Ovary (tissue), 3 donors: Measurements from ENCODE around the gene BCL2A1.

Experiments
- EP300 ChIP-seq: sonication (generic); formaldehyde crosslinking; IDR thresholded peaks from one replicate; pipeline ENCODE4 v1.6.1; 2017; ENCODE audit warnings: antibody characterized with exemption
- POLR2A ChIP-seq: fragments of 450-650 bp; IDR thresholded peaks from one replicate; pipeline ENCODE4 v1.6.1; 2017; ENCODE audit warnings: antibody characterized with exemption, mild to moderate bottlenecking, moderate library complexity
- TF ChIP-seq, protein P1 (sequence below), 3 donors: fragments of 450-650 bp in 2 of 3; fragments of 200-600 bp in 1 of 3; IDR thresholded peaks; one replicate each; pipeline versions ENCODE4 v1.5.1 to v1.8.0; 2016 to 2022; ENCODE audit warnings: antibody characterized with exemption in 3 of 3, mild to moderate bottlenecking in 1 of 3
- donor health status: DM: no; HTN: no; CAD: no.

DNA sequence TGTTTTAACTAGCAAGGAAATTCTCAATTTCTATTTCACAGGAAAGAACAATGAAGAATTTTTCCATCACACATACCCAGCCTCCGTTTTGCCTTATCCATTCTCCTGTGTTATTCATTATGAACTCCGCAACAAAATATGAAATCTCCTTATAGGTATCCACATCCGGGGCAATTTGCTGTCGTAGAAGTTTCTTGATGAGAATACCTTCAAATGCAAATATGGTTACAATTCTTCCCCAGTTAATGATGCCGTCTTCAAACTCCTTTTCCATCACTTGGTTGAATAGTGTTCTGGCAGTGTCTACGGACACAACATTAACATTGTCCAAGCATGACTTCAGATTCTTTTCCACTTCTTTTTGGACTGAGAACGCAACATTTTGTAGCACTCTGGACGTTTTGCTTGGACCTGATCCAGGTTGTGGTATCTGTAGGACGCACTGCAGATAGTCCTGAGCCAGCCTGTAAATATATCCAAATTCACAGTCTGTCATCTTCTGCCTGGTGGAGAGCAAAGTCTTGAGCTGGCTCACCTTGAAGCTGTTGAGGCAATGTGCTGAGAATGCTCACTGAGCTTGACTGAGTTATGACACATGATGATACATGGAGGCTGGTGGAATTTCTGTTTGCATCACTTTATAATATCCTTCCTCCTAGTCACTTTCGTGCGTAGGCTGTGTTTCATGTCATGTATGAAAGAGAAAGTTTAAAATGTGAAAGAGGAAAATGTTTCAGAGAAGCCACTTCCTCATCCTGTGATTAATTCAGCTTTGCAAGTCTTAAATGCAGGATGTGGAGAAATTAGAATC lies at the start of gene BCL2A1:
- TF ChIP-seq, protein P1, sequence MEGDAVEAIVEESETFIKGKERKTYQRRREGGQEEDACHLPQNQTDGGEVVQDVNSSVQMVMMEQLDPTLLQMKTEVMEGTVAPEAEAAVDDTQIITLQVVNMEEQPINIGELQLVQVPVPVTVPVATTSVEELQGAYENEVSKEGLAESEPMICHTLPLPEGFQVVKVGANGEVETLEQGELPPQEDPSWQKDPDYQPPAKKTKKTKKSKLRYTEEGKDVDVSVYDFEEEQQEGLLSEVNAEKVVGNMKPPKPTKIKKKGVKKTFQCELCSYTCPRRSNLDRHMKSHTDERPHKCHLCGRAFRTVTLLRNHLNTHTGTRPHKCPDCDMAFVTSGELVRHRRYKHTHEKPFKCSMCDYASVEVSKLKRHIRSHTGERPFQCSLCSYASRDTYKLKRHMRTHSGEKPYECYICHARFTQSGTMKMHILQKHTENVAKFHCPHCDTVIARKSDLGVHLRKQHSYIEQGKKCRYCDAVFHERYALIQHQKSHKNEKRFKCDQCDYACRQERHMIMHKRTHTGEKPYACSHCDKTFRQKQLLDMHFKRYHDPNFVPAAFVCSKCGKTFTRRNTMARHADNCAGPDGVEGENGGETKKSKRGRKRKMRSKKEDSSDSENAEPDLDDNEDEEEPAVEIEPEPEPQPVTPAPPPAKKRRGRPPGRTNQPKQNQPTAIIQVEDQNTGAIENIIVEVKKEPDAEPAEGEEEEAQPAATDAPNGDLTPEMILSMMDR (IDR thresholded peaks at IDR 0.05), result no peak
- TF ChIP-seq POLR2A (no peak), EP300 (no peak)
